Activated CD4-positive, alpha-beta T cell treated with anti-CD3 and anti-CD28 coated beads, Interleukin-2, amount 50 U/mL, for 48 hours (primary cell): ENCODE measurements around the gene OR51A2.
"Not testable (repeated sequence)": the region's sequence is repeated elsewhere in the genome, so short reads cannot be mapped to it uniquely, and the experiment has no call there.

ENCODE experiments used
- DNase-seq, 2 experiments: peaks; one replicate each; pipeline ENCODE4 v3.0.0-alpha.2; 2020

Gene OR51A2, protein sequence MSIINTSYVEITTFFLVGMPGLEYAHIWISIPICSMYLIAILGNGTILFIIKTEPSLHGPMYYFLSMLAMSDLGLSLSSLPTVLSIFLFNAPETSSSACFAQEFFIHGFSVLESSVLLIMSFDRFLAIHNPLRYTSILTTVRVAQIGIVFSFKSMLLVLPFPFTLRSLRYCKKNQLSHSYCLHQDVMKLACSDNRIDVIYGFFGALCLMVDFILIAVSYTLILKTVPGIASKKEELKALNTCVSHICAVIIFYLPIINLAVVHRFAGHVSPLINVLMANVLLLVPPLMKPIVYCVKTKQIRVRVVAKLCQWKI

DNA sequence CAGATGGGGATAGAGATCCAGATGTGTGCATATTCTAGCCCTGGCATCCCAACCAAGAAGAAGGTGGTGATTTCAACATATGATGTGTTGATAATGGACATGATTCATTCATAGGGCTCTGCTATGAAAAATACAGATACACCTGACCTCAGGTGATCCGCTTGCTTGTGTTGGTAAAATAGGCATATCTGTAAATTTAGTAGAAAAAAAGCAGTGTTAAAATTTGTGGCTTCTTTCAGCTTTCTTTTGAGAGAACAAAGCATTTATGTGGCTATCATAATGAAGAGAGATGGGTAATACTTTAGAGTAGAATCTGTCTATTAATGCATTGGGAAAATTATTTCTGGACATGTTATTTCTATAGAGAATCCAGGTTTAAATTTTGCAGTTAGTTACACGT lies at the start of gene OR51A2:
Gene OR51A2 (minus strand): TSS at position 101 of the 400 bp plus-strand sequence. CDS start 0 bp downstream, at position 101.
- not testable (repeated sequence) for DNase-seq

DNA sequence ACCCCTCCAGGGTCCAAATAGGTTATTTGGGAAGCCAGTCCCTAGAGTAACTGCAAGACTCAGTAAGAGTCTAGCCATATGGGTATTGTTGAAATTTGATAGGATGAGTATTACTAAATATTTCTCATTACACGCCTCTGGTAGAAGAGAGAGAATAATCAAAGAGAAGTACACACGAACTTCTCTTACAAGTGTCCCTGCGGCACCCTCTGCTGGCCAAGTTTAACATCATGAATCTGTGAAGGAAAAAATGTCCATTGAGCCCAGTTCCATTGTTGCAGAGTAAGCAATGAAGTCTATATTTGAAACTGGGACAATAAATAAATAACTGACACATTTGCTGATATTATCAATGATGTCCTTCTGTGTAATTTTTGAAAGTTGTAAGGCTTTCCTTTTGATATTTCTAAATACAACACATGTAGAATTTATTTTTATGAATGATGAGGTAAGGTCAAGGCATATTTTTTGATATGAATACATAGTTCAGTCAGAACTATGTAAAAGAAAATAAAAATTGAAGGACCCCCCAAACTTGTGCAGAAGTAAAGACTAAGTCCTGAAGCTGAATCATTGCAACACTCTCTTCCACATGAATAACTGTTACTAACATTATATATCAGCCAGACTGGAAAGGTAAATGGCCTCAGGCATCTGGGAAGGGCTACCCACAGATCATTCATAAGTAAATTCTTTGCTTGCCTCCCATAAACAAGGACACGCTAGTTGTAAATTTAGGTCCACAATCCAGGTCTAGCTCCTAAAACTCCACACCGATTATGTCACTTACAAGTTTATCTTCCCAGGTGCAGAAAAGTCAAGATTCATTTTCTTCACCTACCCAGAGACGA lies 49.1 kb upstream of the OR51A2 start:
- DNase-seq: peak; percentile 30 to 42

DNA sequence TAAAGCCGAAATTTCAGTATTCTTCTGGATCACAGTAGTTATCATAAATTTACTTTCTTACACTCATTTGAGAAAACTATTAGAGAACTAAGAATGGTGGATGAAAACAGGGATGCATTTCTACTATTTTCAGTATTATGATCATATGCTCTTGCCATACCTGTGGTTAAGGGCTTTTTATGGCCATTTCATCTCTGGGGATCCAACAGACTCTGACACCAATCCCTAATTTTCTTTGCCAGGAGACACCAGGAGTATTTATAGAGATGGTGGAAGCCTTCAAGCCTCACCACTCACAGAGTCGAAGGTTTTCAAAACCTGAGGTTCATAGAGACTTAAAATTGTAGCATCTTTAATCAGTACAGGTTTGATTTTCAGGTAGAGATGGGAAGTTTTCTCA lies 39.0 kb upstream of the OR51A2 start, which contains the start of gene OR51L1:
Gene OR51L1 (plus strand): TSS at position 301 of the 400 bp plus-strand sequence. CDS start 4,132 bp downstream, outside the sequence.
- DNase-seq: no peak

DNA sequence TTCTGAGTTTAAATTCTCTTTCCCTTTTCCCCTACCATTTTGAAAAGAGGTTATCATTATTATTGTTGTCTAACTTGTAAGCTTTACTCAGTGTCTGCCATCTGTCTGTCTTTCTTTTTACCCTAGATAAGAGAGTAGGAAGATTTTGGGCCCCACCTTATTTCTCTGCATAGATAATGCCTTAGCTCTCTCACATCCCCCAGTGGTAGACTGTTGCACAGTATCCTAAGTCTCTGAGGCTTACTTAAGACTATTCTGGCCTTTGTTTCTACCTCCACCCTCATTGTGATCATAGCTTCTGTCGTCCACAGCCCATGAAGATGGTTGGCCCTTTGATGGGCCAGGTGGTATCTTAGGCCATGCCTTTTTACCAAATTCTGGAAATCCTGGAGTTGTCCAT lies 35.5 kb upstream of the OR51A2 start:
- DNase-seq: no peak

DNA sequence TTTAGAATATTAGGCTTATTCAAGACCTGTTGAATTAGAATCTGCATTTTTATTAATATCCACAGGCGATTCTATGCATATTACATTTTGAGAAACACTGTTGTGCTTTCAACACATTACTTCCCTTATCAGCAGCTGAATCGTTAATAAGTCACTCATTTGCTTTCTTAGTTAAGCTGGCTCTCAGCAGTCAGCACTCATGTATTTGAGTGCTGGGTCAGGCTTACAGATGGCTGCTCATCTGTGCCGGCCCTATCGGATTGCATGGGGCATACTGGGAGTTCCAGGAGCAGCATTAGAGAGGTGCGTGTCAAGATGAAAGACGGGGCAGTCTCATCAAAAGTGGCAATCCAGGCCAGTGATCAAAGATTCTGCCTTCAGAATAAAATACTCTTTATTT lies 28.3 kb upstream of the OR51A2 start:
- no peak for DNase-seq

DNA sequence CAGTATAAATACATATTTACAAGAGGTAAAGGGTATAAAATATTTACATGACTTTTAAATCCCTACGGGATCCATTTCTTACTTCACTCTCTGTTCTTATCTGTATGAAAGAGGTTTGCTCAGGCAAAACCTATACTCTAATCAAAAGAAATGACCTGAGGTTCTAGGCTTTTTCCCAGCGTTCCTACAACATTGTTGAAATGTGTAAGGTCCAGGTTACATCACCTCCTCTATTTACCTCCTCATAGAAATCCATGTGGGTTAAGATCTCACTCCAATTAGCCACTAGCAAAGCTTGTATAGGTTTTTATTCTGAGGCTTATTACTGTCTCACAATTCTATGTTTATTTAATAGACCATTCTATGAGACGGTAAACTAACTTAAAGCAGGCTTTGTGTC lies 27.2 kb upstream of the OR51A2 start:
- no peak for DNase-seq

DNA sequence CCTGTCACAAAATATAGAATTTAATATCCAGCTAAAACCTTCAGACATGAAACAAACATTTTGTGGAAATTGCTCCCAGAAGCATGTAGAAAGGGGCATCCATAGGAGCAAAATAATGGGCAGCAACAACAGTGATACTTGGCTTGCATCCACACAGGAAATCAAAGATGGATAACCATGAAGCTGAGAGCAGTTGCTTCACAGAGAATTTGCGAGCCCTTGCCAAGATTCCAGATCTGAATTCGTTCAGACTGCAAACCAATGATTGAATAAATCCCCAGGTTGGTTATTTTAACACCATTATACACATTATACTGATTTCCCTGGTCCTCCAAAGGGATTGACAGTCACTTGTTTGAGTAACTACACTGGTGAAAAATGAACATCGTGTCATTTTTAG lies 23.5 kb upstream of the OR51A2 start:
- DNase-seq: no peak

DNA sequence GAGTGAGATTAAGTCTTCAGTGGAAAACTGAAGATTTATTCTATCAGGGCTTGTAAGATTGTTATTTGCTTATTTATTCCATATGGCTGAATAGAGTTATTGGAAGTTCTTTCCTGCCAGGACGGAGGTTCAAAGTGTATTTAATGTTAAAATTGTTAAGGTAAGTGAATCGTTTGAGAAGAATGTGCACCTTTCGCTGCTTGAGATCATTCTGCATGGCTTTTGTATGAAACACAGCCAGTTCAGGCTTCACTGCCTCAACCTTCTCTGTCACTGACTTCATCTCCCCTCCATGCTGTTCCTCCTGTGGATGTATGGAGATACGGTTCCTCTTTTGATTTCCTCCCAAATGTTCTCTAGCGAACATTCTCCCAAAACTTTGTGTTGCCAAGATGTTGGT lies 19.9 kb upstream of the OR51A2 start:
- no peak for DNase-seq

DNA sequence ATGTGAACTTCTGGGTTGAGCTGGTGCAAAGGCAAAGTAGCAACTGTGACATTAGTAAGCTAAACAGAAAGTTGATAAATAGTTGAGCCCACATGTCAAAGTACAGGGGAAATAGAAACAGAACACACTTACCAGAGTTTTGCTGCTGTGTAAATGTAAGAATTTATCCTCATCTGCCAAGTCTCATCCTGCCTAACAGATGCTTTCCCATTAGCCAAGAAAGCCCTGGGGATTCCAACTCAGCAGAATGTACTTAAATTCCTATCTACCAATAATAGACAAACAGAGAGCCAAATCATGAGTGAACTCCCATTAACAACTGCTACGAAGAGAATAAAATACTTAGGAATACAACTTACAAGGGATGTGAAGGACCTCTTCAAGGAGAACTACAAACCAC lies 7.3 kb upstream of the OR51A2 start:
- no peak for DNase-seq

DNA sequence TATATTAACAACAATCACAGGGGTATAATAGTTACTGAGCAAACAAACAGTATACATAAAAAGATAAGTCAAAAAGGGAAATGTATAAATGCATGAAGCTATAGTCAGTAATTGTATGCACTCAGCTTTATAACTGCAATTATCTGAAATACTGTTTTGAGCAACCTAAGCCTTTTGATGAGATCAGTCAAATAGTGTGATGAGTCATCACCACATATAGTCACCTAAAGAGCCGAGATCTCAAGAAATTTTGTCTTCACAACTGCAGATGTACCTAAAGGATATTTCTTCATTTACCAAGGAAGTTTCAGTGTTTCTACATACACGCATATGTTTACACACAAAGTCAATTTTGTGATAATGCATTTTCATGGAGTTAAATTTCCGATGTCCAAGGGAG lies 5.4 kb upstream of the OR51A2 start:
- no peak for DNase-seq

DNA sequence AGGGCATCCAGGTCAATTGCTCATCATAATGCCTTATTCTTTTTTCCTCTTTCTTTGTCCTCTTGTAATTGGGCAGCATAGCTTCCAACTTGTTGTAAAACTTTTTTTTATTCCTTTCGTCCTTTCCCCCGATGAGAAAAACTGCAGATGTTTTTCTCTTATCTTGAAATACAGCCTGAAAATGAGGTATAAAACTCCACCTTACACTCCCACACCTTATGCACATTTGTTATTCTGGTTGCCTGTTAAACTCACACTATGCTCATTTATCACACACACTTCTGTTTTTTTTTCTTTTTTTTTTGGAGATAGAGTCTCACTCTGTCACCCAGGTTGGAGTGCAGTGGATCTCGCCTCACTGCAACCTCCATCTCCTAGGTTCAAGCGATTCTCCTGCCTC lies 1.9 kb upstream of the OR51A2 start:
- no peak for DNase-seq

DNA sequence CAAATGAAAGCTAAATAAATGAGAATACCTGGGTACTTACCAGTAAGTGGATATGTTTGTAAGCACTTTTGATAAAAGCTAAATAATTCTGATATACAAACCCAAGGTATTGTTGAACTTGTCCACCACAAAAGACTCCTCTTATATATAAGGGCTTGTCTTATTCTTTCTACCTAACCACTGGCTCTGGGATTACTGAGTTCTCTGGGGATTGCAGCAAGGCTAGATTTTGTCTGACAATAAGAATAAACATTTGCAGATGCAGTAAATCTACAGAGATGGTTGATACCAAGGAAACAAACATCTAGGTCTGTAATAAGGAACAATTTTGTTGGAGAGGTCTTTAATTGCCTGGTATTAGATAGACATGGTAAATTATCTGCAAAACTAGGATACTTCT lies 8.0 kb downstream of the OR51A2 start, which contains the start of gene OR51A4:
Gene OR51A4 (minus strand): TSS at position 101 of the 400 bp plus-strand sequence. CDS start 505 bp downstream, outside the sequence.
- DNase-seq: no peak

DNA sequence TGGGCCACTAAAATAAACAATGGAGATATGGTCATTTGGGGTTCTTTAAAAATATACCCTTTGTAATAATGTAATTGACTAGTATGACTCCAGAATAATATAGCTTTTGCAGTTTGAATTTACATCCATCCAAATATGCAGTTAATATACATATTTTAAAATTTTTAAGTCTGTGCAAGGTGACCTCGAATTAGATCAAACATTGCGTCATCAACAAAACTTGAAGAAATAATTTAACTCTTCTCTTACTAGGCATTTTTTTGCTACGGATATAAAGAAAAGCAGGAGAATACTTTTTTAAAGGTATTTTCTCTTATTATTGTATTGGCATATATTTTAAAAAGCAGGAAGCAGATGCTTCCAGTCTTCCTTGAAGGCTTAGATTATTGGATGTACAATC lies 18.8 kb downstream of the OR51A2 start:
- DNase-seq: no peak

DNA sequence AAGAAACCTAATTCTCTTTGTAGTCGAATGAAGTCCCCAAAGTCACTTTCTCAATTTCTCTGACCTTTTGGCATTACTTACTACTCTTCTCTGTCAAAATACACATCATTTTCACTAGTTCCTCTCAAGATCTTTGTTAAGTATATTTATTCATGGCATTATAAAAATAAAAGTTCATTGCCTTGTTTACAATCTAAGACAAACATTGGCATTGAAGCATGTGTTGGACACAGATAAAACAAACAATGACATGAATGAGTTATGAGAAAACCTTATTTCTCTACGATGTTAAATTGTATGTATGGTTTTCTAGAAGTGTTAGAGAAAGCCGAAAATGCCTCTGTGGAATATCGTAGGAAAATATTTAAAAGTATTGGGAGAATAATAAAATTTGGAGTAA lies 22.8 kb downstream of the OR51A2 start:
- no peak for DNase-seq

DNA sequence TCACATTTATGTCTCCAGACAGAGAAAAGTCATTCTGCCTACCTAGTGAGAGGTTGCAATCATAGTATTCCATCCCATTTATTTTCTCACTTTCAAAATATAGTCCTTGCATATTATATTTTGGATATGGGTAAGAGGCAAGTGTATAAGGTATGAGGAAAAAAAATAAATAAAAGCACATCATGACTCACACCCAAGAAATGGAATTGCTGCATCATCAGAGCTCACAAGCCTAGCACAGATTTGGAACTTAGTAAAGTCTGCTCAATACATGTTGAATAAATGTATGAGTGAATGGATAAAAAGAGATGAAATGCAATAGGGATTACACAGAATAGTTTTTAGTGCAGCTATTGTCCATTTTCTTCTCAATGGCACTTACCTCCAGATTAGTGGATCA lies 28.9 kb downstream of the OR51A2 start:
- DNase-seq: no peak

DNA sequence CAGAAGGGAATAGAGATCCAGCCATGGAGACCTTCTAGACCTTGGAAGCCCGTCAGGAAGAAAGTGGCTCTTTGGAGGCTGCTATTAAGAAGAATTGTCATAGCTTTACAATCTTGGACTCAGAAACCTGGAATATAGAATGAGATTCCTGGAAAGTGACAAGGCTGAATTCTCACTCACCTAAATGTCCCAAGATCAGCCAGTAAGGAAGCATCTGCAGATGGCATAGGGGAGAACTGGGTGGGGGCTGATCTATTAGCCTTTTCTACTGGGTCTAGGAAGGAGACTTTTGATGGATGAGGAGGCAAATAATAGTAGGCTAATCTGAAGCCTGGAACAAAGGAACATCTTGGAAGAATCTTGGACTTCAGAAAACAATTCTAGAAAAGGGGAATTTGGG lies 31.3 kb downstream of the OR51A2 start, which contains the start of gene OR51G1:
Gene OR51G1 (minus strand): TSS at position 101 of the 400 bp plus-strand sequence. CDS start 0 bp downstream, at position 101.
- DNase-seq: no peak

DNA sequence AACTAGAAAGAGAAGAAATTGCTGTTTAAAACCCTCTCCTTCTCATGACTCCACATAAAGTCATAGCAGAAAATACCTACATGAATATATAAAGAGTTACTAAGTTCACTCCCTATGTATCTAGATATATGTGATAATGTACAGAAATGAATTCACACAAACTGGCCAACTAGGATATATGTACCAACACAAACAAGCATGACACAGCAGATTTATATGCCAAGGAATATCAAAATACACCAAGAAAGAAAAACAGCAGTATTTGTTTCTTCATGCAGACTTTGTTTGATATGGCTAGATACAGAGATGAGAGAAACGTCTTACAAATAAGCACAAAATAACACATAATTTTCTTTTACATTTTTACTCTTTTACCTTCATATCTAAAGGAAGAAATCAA lies 33.2 kb downstream of the OR51A2 start:
- DNase-seq: no peak

DNA sequence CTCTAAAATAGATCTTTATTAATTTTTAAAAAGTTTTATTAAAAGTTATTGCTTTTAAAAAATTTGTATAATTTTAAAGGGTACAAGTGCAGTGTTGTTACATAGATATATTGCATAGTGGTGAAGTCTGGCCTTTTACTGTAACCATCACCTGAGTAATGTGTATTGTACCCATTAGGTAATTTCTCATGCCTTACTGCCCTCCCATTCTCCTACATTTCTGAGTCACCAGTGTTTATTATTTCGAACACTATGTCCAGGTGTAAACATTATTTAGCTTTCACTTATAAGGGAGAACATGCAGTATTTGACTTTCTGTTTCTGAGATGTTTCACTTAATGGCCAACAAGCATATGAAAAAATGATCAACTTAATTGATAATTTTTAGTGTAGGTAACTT lies 33.7 kb downstream of the OR51A2 start:
- no peak for DNase-seq

DNA sequence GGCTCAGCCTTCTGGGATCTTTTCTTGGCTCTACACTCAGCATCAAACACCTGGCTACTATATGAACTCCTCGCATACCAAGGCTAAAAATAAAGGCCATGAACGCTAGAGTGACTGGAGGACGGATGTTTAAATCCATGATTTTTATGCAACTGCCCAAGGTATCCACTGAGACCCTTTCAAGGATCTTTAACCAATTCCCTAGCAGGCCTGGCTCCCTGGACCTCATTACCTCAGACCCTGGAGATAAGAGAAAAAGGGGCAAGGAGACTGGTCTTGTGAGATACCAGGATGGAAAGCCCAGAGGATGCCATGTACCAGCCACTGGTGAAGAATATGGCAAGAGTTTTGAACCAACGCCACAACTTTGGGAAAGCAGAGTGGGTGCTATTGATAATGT lies 36.3 kb downstream of the OR51A2 start, which contains the start of gene OR51G2:
Gene OR51G2 (minus strand): TSS at position 101 of the 400 bp plus-strand sequence. CDS start 3,687 bp downstream, outside the sequence.
- no peak for DNase-seq

DNA sequence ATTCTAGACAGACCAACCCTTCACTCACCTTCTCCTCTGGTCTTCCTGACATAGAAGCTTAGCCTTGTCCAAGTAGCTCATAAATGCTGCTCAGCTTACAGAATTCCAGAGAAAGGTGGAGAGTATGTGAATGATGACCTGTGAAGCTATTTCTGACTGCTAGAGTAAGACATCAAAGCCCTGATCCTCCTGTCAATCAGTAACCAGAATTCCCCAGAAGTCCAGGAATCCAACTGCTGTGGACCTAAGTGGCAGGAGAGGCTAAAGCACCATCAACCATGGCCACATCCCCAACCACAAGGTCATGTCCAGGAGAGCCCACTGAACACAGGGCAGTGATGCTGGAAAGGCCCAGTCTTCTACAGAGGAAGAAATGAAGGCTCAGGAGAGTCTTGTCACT lies 38.9 kb downstream of the OR51A2 start:
- DNase-seq: no peak
